Duodenal mucosa (tissue), 2 donors: ENCODE results near the gene RPS8.

Source experiments
- H3K27ac ChIP-seq: one replicate; pipeline ENCODE4 v1.7.0; 2013; ENCODE audit warnings: low read depth, low read length
- H3K27me3 ChIP-seq, 2 donors: one replicate each; pipeline ENCODE4 v1.7.0; 2013; ENCODE audit warnings: low read length in 2 of 2, control low read depth in 1 of 2; ENCODE audit not compliant: insufficient read depth in 2 of 2, control insufficient read depth in 1 of 2
- H3K36me3 ChIP-seq, 2 donors: one replicate each; pipeline ENCODE4 v1.7.0; 2013; ENCODE audit warnings: low read length in 2 of 2, control low read depth in 1 of 2; ENCODE audit not compliant: insufficient read depth in 2 of 2, control insufficient read depth in 1 of 2
- H3K4me1 ChIP-seq, 2 donors: one replicate each; pipeline ENCODE4 v1.7.0; 2013; ENCODE audit warnings: low read length in 2 of 2, control low read depth in 1 of 2; ENCODE audit not compliant: insufficient read depth in 2 of 2, control insufficient read depth in 1 of 2
- H3K4me3 ChIP-seq, 2 donors: one replicate each; pipeline ENCODE4 v1.7.0; 2013; ENCODE audit warnings: low read length in 2 of 2, low read depth in 1 of 2
- H3K9ac ChIP-seq, 2 donors: one replicate each; pipeline ENCODE4 v1.7.0; 2013; ENCODE audit warnings: low read length in 2 of 2, low read depth in 1 of 2
- H3K9me3 ChIP-seq, 2 donors: one replicate each; pipeline ENCODE4 v1.7.0; 2013; ENCODE audit warnings: low read length in 2 of 2, control low read depth in 1 of 2; ENCODE audit not compliant: control insufficient read depth in 1 of 2

RPS8 gene

GRCh38 chr1:44803062-44803311 is 27.6 kb downstream of the RPS8 start:
- Histone ChIP-seq H3K27ac (no peak overlapping the region), H3K9ac (peak overlapping the region in 1 of 2 donors; percentile 56), H3K4me3 (no peak overlapping the region), H3K9me3 (no peaks in the 10 kb centered on the region), H3K36me3 (peaks cover 18 to 35% of the 10 kb centered on the region in 2 donors), H3K27me3 (no peaks in the 10 kb centered on the region), H3K4me1 (peaks cover 38 to 39% of the 10 kb centered on the region in 2 donors)

DNA sequence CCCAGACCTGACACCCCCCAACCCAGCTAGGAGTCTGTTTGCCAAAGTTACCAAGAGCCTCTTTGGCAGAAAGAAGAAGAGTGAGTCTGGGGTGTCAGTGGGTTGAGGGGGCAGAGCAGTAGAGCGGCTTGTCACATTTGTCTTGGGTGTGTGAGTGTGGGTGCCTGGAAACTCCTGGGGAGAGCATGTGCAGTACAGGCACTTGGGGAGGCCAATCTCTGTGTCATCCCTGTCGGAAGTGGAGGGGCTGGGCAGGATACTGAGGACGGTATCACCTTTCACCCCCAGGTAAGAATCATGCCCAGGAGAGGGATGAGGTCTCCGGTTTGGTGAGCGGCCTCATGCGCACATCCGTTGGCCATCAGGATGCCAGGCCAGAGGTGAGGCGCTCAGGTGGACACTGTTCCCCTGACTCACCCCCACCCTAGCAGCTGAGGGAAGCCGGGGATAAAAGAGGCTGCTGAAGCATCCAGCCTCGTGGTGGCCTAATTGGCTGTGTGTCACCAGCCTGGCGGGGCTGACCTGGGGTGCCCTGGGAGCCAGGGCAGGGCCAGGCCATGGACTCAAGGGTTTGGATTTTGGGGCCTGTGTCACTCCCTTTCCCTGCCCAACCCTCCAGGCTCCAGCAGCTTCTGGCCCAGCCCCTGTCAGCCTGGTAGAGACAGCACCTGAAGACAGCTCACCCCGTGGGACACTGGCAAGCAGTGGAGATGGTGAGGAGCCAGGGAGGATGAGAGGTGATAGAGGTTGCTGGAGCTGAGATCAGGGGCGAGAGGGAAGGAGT is 28.2 kb downstream of the RPS8 start:
- H3K4me1 ChIP-seq, result peaks cover 43 to 45% of the 10 kb centered on the region in 2 donors
- H3K27me3 ChIP-seq, result no peaks in the 10 kb centered on the region
- H3K36me3 ChIP-seq, result peaks cover 18 to 35% of the 10 kb centered on the region in 2 donors
- H3K4me3 ChIP-seq, result no peak overlapping the region
- H3K27ac ChIP-seq, result no peak overlapping the region
- H3K9ac ChIP-seq, result no peak overlapping the region
- no peaks in the 10 kb centered on the region for H3K9me3 ChIP-seq

GRCh38 chr1:44805311-44806024 is 30.1 kb downstream of the RPS8 start:
- no peaks in the 10 kb centered on the region for H3K9me3 ChIP-seq
- H3K27ac ChIP-seq, result no peak overlapping the region
- H3K4me1 ChIP-seq, result peaks cover 61 to 62% of the 10 kb centered on the region in 2 donors
- peaks cover 18 to 35% of the 10 kb centered on the region in 2 donors for H3K36me3 ChIP-seq
- H3K4me3 ChIP-seq, result no peak overlapping the region
- H3K9ac ChIP-seq, result no peak overlapping the region
- H3K27me3 ChIP-seq, result no peaks in the 10 kb centered on the region

GRCh38 chr1:44806025-44806703 is 30.8 kb downstream of the RPS8 start:
- Histone ChIP-seq H3K9me3 (no peaks in the 10 kb centered on the region), H3K36me3 (peaks cover 18 to 35% of the 10 kb centered on the region in 2 donors), H3K27me3 (no peaks in the 10 kb centered on the region), H3K9ac (peak overlapping the region; percentile 55 to 71), H3K27ac (peak overlapping the region; percentile 97), H3K4me1 (peaks cover 62% of the 10 kb centered on the region in 2 donors), H3K4me3 (no peak overlapping the region)

DNA sequence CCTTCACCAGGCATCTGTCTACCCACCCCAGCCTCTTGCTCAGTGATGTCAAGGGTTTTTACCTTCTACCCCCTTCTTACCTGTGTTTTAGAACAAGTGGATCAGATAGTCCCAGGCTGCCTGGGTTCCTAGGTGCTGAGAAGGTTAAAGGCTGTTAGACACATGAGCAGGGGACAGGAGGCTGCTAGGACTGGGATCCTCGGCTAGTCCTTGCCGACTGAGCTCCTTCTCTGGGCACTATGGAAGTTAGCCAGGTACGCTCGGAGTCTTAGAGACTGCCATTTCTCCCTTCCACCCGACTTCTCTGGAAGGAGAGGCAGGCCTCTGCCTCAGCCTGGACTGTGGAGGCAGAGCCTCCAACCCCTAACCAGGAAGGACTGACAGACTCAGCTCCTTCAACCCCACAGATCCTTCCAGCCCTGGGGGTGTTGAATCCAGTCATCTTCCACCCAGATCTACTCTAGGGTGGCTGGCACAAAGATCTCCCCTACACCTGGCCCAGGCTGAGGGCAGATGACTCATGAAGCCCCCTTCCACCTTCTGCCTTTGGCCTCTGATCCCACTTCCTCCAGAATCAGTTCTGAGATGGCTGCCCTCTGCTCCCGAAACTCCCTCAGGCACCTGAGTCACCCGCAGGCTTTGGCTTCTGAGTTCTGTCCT is 31.5 kb downstream of the RPS8 start, which contains the start of gene DYNLT4:
DYNLT4 (minus strand) TSS at position 648 of the 660 bp plus-strand sequence. CDS start 683 bp downstream, outside the sequence.
- no peaks in the 10 kb centered on the region for H3K9me3 ChIP-seq
- H3K27me3 ChIP-seq, result no peaks in the 10 kb centered on the region
- H3K36me3 ChIP-seq, result peaks cover 18 to 35% of the 10 kb centered on the region in 2 donors
- H3K9ac ChIP-seq, result peak within 1 kb of the TSS; percentile 55 to 71
- peak within 1 kb of the TSS; percentile 97 for H3K27ac ChIP-seq
- H3K4me3 ChIP-seq, result peak within 1 kb of the TSS; percentile 36 to 43
- H3K4me1 ChIP-seq, result peaks cover 64 to 68% of the 10 kb centered on the region in 2 donors

DNA sequence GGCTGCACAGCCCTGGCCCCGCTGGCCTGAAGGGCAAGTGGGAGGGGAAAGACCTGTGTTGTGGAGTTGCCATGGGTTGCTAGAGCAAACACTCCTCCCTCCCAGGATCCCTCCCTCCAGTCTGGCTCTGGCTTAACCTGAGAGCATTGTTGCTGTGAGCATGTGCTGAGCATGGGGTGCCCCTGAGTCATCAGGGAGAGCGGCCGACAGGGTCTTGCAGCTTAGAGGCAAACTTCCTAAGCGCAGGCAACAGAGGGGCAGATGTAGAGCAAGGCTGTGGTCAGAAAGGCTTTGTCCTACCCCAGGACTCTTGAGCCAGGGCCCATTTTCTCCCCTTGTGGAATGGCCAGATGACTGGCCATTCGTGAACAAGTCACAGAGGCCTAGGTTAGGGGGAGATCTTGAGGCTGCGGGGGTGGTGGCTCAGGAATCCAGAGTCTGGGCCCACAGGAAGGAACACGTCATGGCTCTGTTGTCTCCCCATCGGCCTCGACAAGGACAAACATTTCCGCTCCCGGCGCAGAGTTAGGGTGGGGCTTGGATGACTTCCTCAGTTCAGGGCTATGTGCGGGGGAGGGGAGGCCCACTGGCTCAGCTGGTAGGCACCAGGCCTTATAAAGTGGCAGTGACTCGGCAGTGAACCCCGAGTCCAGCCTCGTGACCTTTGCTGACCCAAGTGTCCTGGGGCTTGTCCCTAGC is 32.2 kb downstream of the RPS8 start:
- H3K9ac ChIP-seq, result peak overlapping the region; percentile 55 to 71
- peak overlapping the region; percentile 28 to 36 for H3K4me3 ChIP-seq
- peak overlapping the region; percentile 97 for H3K27ac ChIP-seq
- no peaks in the 10 kb centered on the region for H3K27me3 ChIP-seq
- peaks cover 18 to 34% of the 10 kb centered on the region in 2 donors for H3K36me3 ChIP-seq
- peaks cover 61 to 64% of the 10 kb centered on the region in 2 donors for H3K4me1 ChIP-seq
- no peaks in the 10 kb centered on the region for H3K9me3 ChIP-seq

- H3K4me1 ChIP-seq, result peaks cover 64% of the 10 kb centered on the region in 2 donors
- peak within 1 kb of the TSS; percentile 97 for H3K27ac ChIP-seq
- peak within 1 kb of the TSS; percentile 40 to 51 for H3K4me3 ChIP-seq
- H3K9me3 ChIP-seq, result no peaks in the 10 kb centered on the region
- H3K9ac ChIP-seq, result peak within 1 kb of the TSS; percentile 55 to 71
- H3K27me3 ChIP-seq, result no peaks in the 10 kb centered on the region
- H3K36me3 ChIP-seq, result peaks cover 10 to 26% of the 10 kb centered on the region in 2 donors
These were observed 33.0 kb downstream of the RPS8 start, which contains the start of gene BTBD19 for GRCh38 chr1:44808063-44808937. Gene BTBD19 (plus strand): TSS chr1:44808523. CDS start chr1:44808821, 298 bp downstream.

DNA sequence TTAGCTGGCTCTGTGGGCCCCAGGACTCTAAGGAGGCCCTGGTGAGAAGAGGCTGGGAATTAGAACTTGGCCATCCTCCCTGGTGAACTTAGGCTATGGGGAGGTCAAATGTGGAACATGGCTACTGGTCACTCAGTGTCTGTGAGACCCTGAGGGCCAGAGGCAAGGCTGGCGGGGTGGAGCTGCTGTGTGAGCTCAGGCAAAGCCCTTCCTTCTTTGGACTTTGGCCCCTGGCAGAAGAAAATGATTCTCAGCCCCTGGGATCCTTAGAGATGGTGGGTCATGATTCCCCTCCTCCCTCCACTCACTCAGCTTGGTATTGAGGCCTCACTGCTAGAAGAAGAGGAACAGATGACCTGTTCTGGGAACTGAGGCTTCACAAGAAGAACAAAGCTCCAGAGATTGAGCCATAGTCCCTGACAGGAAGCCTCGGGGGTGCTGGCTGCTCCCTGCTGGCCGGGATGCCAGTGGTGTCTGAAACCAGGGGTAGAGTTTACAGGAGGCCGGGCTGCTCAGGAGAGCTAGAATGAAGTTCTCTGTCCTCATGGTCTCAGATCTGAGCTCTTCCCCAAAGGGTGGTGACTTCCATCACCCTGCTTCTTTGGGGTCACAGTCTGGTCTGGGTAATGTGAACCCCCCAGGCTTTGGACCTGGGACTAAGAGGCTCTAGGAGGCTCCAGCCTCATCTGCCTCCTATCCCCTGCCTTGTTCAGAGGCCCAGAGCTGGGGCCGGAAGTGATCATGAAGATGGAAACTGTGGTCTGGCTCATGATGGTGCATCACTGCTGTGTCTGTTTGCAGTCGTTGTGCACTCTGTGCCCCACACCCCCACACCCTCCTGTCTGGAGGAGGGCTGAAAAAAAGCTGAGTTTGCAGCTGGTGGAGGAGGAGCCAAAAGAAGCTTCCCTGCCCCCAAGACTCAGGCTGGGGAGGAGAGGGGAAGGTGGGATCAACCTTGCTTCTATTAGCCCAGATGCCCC is 33.9 kb downstream of the RPS8 start:
- H3K4me1 ChIP-seq, result peaks cover 64% of the 10 kb centered on the region in 2 donors
- no peaks in the 10 kb centered on the region for H3K9me3 ChIP-seq
- H3K27me3 ChIP-seq, result no peaks in the 10 kb centered on the region
- H3K4me3 ChIP-seq, result peak overlapping the region; percentile 40 to 51
- H3K9ac ChIP-seq, result peak overlapping the region; percentile 55 to 71
- H3K36me3 ChIP-seq, result peaks cover 6 to 17% of the 10 kb centered on the region in 2 donors
- peak overlapping the region; percentile 97 for H3K27ac ChIP-seq
